GM12892 (cell line): ENCODE data around the gene MOV10L1.

Source experiments
- POLR2A ChIP-seq: IDR thresholded peaks from 2 replicates; pipeline ENCODE4 v1.6.1; 2011; ENCODE audit warnings: low read depth, low read length, control low read depth
- POLR2AphosphoS5 ChIP-seq: IDR thresholded peaks from 2 replicates; pipeline ENCODE4 v1.6.1; 2011; ENCODE audit warnings: low read depth, low read length, control low read depth

DNA sequence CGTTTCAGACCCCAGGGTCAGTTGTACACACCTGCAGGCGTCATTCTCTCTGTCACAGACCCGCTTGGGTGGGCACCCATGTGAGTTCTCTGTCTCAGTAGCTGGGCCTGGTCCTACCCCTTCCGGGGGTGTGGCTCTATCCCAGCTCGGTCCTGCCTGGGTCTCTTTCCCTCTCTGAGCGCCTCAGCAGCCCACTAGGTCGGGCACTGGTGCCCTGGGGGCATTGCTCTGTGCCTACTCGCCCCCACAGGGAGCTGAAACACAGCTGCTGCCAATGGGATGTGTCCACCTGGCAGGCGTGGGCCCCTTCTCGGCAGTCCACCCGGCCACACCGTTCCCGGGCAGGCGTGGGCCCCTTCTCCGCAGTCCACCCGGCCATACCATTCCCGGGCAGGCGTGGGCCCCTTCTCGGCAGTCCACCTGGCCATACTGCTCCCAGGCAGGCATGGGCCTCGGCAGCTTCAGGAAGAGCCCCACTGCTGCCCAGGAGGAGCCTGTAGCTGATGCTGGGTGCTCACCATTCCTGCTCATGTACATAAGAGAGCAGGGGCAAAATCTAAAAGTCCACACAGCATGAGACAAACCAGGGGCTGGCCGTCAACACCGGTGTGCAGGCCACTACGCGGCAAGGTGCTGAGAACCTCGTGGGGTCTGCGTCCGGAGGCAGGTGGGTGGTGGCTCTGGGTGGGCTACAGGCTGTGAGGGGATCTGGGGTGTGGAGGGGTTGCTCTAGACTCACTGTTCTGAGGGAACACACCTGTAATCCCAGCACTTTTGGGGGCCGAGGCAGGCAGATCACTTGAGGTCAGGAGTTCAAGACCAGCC lies 16.9 kb upstream of the MOV10L1 start:
- TF ChIP-seq POLR2AphosphoS5 (no peak), POLR2A (no peak)
